Activated CD4-positive, alpha-beta T cell treated with anti-CD3 and anti-CD28 coated beads for 4 hours (primary cell): ENCODE results near the gene EPHB2.
"Not testable (repeated sequence)": the region's sequence is repeated elsewhere in the genome, so short reads cannot be mapped to it uniquely, and the experiment has no call there.

ENCODE experiments used
- DNase-seq, 2 donors: peaks; one replicate each; pipeline ENCODE4 v3.0.0-alpha.2; 2020

EPHB2 gene

DNA sequence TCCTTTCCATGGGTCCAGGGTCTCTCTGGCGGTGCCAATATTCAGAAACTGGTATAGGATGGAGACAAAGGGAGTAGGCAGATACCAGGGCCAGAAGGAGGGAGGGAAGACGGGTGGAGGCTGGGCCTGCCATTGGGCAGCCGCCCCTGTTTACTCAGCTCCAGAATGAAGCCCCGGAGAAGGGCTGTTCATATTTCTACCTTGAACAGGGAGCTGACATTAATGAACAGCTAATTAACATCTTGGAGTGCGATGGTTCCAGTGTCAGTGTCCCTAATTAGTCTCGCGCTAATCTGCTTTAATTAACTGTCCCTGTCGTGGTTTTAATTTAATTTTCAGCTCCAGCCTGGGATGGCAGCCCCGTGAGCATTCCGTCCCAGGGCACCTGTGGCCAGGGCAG is 113.8 kb downstream of the EPHB2 start:
- DNase-seq, result no peak

DNA sequence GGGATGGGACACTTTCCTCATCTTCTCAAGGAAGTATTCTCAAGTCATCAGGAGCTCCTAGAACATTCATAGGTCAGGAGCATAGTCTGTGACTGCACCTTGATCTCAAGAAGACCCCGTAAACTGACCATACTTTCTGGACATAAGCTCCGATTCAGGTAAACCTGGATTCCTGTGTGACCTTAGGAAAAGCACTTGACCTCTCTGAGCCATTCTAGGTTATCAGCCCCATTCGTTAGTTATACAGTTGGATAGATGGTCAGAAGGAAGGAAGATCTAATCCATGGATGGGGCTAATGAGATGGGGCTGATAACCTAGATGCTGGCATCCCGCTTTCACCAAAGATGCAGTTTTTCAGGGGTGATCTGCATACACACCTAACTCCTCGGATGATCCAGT is 114.3 kb downstream of the EPHB2 start:
- DNase-seq, result no peak

DNA sequence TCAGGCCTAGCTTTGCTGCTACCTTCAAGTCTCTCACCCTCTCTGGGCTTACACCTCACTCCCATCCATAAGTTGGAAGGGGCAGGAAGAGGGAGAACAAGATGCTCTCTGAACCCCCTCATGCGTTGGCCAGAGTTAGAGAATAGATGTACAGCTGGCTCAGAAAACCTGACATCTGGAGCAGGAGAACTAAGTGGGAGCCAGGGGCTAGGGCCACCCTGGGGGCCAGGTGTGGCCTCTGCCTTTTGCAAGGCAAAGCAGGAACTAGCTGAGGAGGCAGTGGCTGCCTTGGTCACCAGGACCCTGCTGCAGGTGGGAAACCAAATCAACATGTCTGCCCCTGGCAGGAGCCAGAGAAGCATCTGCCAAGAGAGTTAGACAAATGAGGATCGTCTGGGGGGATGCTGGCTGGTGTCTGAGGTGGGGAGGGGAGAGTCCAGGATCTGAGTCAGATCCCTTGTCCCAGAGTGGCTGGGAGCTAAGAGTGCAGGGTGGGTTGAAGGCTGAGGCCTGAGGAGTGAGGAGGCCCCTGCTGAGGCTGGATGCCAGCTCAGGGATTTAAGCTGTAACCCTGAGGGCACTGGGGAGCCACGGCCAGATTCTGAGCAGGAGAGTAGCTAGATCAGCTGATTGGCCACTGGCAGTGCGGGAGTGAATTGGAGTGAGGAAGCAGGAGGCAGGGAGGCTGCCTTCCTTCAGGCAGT is 115.0 kb downstream of the EPHB2 start:
- no peak for DNase-seq

DNA sequence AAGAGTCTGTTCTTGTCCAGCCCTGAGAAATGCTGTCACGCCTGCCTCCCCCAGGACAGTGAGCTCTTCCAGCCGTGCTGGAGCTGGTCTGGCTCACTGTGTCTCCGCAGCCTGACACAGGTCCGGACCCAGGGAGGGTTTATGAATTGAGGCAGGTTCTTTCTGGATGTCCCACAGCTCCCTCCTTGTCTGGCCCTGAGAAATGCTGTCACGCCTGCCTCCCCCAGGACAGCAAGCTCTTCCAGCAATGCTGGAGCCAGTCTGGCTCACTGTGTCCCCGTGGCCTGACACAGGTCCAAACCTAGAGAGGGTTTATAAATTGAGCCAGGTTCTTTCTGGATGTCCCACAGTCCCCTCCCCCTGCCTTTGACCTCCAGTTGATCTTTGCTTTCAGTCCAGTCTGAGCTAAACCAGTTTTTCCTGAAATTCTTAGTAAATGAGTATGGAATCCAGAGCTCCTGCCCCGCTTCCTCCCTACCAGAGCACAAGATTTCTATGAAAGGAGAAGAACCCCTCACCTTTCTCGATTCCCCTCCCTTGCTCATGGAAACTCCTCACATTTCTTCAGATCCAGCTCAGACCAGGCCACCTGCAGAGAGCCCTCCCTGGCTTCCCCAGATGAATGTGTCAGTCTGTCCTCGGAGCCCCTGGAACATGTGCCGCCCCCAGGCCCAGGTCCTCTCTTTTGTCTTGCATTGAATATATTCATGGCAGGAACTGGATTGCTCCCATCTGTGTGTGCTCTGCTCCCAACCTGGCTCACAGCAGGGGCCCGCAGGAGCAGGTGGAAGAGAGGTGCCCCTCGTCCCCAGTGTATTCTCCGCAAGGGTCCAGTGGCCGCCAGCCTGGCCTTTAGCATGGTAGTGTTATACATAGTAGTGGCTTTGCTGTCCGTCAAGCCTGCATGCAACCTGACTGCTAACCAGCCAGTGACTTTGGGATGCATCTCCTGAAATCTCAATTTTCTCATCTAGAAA is 116.3 kb downstream of the EPHB2 start:
- DNase-seq, result no peak

DNA sequence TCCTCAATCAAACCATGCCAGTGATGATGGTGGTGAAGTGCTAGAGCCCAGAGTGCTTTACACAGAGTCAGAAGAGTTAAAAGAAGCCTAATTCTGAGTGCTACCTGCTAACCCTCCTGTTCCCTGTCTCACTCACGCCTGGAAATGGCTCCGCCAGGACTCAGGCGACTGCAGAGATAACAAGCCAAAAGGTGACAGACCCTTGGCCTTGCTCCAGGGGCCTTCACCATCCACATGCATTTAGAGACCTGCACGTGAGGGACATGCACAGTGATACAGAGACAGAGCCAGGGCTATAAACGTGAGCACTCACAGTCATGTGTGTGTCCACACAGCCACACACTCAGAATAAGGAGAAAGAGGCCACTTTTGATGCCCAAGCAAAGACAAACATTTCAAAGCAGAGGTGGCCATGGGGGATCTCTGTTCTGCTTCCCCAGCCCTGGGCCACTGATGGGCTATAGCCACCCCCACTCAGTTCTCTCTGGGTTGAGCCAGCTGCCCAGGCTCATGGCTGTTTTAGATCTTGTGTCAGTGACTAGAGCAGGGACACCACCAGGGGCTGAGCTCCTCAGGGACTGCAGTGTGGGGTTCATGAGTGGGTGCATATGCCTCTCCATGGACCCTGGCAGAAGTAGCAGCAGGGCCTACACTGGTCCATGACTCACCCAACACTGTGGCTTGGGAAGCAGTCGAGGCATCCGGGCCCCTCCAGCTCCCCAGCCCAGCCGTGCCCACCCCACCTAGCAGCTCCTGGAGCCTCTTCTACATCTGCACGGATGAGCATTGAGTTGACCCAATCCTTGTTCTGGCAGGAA is 117.2 kb downstream of the EPHB2 start:
- no peak for DNase-seq

DNA sequence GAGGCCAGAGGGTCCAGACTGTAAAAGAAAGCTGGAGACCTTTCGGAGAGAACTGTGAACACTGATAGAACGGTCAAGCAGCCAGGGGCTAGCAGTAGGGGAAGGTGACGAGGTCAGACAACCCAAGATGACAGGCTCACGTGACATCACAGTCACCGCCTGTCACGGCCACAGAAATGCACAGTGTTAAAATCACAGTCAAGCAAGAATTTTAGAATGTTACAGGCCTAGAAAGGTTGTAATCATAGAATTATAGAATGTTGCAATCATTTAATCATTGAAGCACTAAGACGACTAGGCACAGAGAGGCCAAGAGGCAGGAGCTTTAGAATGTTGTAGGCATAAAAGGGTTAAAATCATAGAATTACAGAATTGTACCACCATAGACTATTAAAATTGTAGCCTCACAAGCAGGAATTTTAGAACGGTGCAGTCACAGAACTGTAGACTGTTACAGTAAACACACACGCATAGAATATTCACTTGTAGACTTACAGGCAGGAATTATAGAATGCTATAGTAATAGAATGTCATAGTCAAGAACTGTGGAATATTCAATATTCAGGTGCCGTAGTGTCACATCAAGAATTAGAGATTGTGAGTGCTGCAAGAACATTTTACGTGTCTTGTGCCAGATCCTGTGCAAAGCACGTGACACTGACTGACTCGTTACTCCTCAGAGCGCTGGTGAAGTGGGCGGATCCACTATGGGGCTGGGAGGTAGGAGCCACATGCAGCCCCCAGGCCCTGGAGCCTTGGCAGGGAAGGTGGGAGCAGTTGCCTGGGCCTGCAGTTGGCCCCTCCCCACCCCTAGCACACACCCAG is 118.1 kb downstream of the EPHB2 start:
- no peak for DNase-seq

DNA sequence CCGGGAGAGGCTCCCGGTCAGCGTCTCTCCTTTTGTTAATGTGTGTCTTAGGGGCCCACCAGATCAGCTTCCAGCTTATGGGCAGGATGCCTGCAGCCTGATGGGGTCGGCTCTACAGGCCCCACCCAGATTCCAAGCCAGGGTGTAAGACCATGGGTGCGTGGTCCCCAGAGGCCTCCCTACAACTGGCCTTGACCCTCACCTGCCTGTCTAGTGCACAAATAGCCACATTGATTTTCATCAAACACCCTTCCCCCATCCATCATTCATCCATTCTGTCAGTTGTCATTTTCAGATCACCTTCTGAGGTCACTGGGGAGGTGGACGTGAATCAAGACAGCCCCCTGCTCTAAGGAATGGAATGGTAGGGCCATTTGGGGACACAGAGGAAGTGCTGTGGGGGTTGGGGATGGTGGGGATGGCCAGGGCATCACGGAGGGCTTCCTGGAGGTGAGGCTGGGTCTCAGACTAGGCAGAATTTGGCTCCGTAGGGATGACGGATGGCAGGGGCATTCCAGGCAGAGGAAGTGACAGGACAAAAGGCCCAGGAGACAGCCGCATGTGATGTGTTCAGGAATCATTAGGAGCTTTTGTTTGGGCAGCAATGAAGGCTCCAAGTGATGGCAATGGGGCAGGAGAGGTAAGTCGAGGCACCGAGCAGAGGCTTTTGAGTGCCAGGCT is 118.8 kb downstream of the EPHB2 start:
- DNase-seq, result no peak

DNA sequence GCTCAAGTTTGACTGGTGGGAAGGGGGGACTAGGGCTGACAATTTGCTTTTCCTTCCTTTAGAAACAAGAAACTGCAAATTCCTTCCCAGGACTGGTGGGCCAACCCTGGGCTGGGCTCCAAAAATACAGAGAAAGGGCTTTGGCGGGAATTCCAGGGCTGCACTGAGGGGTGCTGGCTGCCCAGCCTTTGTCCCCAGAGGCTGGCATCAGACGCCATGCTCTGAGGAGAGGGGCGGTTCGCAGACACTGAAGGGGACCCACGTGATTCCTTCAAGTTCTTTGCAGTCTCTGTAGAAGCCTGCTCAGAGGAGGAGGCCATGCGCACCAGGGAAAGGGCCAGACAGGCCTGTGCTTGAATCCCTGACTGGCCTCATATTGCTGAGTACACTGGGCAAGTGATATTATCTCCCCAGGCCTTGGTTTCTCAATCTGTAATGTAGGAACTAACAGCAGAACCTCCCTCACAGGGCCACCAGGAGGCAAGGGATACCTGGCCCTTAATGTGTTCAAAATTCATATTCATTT is 119.5 kb downstream of the EPHB2 start:
- DNase-seq, result no peak

DNA sequence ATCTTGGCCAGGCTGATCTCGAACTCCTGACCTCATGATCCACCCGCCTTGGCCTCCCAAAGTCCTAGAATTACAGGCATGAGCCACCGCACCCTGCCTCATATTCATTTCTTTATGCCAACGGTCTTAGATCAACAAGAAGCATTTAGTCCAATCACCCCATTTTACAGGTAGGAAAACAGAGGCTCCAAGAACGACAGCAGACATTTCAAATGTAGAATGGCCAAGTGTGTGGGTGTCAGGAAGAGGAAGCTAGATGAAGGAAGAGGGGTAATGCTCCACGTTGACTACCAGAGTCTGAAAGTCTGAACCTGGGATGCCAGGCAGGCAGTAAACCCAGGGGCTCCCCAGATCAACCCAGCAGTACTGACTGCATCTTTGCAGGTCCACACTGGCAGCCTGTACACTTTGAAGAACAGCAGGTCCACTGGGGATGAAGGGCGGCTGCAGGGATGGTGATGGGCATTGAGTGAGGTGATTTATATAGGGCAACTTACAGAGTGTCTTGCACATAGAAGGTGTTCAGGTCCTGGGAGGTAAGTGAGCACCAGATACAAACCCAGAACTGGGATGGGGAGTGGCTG is 120.2 kb downstream of the EPHB2 start:
- DNase-seq, result no peak

DNA sequence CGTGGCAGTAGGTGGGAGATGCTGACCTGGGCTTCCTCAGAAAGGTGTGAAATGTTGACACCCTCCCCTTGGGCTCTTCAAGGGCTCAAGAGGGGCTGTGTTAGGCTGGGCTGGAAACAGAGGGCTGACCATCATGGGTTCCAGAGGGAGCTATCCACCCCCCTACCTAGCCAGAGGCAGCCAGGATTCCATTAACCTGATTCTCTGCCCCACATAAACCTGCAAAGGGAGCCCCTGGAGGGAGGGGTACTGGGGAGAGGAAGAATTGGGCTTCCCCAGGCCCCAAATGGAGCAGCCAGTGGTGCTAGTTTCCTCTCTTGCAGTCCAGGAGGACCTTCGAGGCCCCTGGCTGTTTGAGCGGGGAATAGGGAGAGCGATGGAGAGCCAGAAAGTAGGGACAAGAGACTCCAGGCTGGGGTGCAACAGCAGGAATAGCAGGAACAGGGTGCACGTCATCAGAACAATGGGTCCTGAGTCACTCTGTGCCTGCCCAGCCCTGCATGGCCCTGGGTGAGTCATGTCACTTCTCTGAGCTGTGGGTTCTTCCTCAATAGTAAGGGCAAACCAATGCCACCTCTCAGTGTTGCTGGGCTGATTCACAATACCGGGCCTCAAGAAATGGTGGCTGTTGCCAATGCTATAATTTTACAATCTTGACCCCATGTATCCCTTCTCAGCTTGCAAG is 121.2 kb downstream of the EPHB2 start:
- DNase-seq, result no peak

DNA sequence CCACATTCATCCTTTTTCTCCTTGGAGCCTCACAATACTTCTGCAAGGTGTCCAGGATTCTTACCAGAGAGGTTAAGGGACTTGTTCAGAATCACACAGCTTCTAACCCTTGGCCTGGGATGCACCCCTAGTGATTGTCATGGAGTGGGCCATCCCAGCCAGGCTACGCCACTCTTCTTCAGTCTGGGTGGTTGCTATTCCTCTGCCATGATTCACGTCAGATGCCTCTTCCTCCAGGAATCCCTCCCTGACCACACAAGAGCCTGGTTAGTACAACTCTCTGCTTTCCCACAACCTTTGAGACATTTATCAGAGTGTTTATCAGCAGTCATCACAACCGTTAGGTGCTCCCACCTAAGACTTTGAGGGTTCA is 121.8 kb downstream of the EPHB2 start:
- no peak for DNase-seq

DNA sequence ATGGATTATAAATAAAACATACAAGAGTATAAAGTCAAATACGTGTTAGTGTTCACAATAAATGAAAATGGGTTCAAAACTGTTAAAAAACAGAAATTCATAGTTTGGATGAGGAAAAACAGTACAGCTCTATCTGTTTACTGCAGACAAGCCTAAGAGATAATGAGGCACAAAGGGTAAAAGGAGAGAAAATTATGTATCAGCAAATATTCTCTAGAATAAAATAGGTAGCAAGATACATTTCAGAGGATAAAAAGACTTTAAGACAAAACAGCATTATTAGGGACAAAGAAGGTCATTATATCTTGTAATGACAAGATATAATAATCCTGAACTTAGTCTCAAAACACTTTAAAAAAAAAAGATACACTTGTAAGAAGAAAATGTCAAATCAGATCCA is 123.1 kb downstream of the EPHB2 start:
- no peak for DNase-seq

DNA sequence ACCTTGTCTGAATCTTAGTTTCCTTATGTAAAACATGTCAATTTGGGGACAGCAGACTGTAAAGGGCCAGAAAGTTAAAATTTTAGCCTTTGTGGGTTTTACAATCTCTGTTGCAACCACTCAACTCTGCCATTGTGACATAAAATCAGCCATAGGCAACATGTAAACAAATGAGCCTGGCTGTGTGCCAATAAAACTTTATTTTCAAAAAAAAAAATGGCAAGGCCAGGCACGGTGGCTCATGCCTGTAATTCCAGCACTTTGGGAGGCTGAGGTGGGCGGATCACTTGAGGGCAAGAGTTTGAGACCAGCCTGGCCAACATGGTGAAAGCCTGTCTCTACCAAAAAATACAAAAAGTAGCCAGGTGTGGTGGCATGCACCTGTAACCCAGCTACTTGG is 123.8 kb downstream of the EPHB2 start:
- DNase-seq, result not testable (repeated sequence)

DNA sequence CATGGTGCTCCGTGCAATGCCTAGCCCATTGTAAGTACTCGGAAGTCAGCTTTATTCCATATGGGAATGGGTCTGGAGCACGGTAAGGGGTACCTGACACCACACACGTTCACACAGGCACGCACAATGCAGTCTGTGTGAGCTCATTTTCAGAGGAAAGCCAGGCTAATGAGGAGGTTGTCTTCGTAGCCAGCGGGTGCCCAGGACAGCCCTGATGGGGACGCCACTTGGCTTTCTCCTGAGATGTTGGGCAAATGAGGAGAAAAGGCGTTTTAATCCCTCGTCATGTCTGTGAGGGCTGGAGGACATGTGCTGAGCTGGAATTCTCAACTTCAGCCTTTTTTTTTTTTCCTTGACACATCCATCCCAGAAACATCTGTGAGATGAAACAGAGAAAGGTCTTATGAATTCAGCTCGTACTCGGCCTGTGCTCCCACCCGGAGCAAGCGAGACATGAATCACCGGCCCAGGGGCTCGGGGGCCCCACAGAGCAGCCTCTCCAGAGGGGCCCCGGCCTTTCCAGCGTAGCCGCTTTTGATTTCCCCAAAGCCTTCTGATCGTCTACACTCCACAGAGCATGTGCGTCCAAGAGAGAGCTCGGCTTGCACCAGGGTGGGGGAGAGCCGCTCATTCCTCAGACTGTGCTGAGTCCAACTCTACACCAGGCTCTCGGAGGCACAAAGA is 125.1 kb downstream of the EPHB2 start:
- no peak for DNase-seq

DNA sequence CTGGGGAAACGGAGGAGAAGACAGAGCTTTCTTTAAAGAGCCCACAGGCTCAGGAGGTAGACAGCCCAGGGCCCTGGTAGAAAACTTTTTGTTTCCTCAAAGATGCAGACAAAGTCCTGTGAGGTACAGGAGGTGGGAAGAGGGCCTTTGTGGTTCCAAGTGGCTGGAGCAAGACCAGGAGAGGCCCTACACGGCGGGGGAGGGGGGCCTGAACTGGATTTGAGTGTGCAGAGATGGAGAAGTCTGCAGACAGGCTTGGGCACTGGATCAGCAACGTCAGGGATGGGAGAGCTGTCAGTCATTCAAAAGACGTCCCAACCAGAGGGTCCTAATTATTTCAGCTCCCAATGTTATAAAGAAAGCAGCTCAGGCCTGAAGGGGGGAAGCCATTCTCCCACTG is 126.2 kb downstream of the EPHB2 start:
- DNase-seq, result no peak

DNA sequence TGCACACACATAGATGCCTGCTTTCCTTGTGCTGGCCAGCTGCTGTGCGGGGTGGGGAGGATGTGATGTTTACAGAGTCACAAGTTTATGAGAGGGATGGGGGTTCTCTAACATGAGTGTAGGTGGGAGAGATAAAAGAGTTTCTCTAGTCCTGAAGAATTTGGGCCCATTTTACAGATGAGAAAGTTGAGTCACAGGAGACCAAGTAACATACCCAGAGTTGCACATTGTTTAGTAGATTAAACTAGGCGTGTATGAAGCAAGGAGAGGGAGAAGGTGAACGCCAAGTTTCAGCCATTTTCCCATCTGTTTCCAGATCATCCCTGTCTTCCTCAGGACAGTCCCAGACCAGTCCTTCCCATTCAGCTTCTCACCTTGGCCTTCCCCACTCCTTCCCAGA is 126.7 kb downstream of the EPHB2 start:
- no peak for DNase-seq

DNA sequence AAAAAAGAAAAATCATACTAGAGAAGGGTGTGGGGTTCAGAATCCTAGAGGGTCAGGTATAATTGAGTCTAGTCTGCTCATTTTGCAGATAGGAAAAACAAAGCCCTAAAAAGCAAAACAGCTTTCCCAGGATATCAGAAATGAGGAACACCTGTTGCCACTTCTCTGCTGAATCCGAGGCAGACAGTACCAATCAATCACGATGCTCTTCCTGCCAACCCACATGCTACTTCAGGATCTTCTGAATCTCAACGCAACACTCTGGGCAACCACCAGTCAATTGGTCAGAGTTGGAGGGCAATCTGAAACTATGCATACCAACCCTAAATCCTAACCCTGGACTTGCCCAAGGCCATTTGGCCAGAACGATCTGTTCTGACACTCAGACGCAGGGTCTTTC is 128.3 kb downstream of the EPHB2 start:
- DNase-seq, result no peak

DNA sequence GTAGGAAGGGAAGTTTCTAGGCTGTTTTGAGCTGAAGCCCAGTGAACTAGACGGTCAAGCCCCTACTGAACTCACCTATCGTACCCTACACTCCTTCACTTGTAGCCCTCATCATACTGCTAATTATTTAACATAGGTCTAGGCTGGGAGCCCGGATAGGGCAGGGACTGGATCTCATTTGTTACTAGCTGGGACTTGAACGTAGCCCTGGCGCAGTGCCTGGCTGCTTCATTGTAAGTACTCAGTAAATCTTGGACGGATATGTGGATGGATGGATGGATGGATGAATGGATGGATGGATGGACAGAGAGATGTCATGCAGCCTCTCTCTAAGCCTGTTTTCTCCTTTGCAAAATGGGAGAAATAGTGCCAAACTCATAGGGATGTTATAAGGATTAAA is 129.2 kb downstream of the EPHB2 start:
- DNase-seq, result no peak

DNA sequence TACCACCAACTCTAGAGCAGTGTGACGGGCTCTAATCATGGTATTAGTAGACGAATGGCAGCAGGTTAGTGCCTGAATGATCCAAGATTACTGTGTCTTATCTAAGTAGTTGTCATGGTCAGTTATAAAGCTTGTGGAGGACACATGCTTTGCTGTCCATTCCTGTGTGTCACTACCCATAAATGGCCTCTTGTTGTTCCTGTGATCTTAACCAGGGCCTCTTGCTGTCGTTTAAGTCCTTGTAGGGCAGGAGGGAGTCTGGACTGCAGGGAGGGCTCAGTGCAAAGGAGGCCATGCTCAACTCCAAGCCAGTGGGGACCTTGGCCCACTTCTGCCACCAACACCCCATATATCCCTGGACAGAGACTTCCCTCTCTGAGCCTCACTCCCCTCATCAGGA is 130.5 kb downstream of the EPHB2 start:
- no peak for DNase-seq

DNA sequence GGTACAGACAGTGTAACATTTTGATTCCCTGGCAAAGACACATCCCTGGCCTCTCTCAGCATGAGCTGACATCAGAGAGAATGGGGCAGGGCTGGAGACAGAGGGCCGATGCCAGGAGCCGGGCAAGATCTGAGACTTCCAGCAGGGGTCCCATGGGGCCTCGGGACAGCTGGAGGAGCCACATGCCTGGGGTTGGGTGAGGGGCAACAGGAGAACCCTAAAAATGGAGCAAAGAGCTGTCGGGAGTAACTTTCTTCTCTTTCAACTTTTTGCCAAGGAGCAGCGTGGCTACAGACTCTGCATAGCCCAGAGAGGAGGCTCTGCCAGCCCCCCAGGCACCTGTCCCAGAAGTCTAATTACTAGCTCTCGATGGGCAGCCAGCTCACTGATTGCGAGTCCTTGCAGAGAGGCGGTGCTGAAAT is 131.2 kb downstream of the EPHB2 start:
- DNase-seq, result no peak
